A549 (cell line): ENCODE data around the gene NBEAL1. TPM values are rescaled to one million over a fixed set of nuclear protein-coding genes. Genes with fewer than 3 reads are reported as not detected.
A peak's percentile ranks its signal among the peaks of the same experiment; 100 is the strongest.
"Not testable (repeated sequence)": the region's sequence is repeated elsewhere in the genome, so short reads cannot be mapped to it uniquely, and the experiment has no call there.

Experiments
- ATAC-seq, 2 experiments: fragments of 200-7000 bp in 1 of 2; fragments of >200 bp in 1 of 2; cut with Nextera tagmentation in 1 of 2; cut with Tn5 transposase in 1 of 2; 3 replicates each; pipeline versions ENCODE4 v1.8.0 to v1.9.1; 2018 to 2020; ENCODE audit warnings: mild to moderate bottlenecking in 1 of 2, moderate library complexity in 1 of 2
- CTCF ChIA-PET: fragments of 300-600 bp; sonication (Branson Sonifier 250); formaldehyde crosslinking; extraction: SDS; loops from one replicate; lab custom pipeline; 2021; ENCODE audit warnings: antibody characterized with exemption, inconsistent platforms; lab: Yijun Ruan, JAX
- POLR2A ChIA-PET: fragments of 350-600 bp; formaldehyde crosslinking; extraction: SDS; loops from one replicate; lab custom pipeline; 2021; ENCODE audit warnings: antibody characterized with exemption, inconsistent platforms; lab: Yijun Ruan, JAX
- DNase-seq, 2 experiments: peaks; one replicate each; pipeline versions ENCODE4 v3.0.0 to v3.0.0-alpha.2; 2011 to 2016; ENCODE audit warnings: low read depth in 1 of 2, low spot score in 1 of 2
- FAIRE-seq: peaks from 2 replicates; lab custom pipeline; 2011; peaks lifted over from hg19 to GRCh38; lab: Jason Lieb, UNC
- H3K27ac ChIP-seq, 2 experiments: fragments of >200 bp; sonication (Bioruptor Twin); formaldehyde crosslinking; 3 replicates each; pipeline ENCODE4 v1.5.1; 2016 to 2017
- H3K4me1 ChIP-seq: fragments of >200 bp; sonication (Bioruptor Twin); formaldehyde crosslinking; 3 replicates; pipeline ENCODE4 v1.6.1; 2016
- H3K4me2 ChIP-seq: fragments of >200 bp; sonication (Bioruptor Twin); formaldehyde crosslinking; 3 replicates; pipeline ENCODE4 v1.6.1; 2016
- H3K4me3 ChIP-seq: fragments of >200 bp; sonication (Bioruptor Twin); formaldehyde crosslinking; 3 replicates; pipeline ENCODE4 v1.5.1; 2016
- H3K9me3 ChIP-seq: fragments of >200 bp; sonication (Bioruptor Twin); formaldehyde crosslinking; 3 replicates; pipeline ENCODE4 v1.6.1; 2016
- BHLHE40 ChIP-seq: IDR thresholded peaks from 2 replicates; pipeline ENCODE4 v1.6.1; 2012; ENCODE audit warnings: low read depth, low read length, inconsistent platforms
- CBX8 ChIP-seq: fragments of 200-600 bp; sonication (generic); IDR thresholded peaks from 2 replicates; pipeline ENCODE4 v1.6.1; 2016
- CHD2 ChIP-seq: fragments of 150-350 bp; IDR thresholded peaks from 2 replicates; pipeline ENCODE4 v1.6.1; 2014; ENCODE audit warnings: low read length; ENCODE audit not compliant: partially characterized antibody
- CHD4 ChIP-seq: fragments of 200-600 bp; sonication (generic); IDR thresholded peaks from 2 replicates; pipeline ENCODE4 v1.6.1; 2016; ENCODE audit warnings: antibody characterized with exemption, mild to moderate bottlenecking, borderline replicate concordance
- EHMT2 ChIP-seq: fragments of 200-600 bp; sonication (generic); IDR thresholded peaks from 2 replicates; pipeline ENCODE4 v1.6.1; 2016; ENCODE audit warnings: antibody characterized with exemption, low read depth, mild to moderate bottlenecking, moderate library complexity
- FOSB ChIP-seq: fragments of 250-450 bp; sonication (Bioruptor Pico); IDR thresholded peaks from 2 replicates; pipeline ENCODE4 v1.5.0; 2020; ENCODE audit warnings: mild to moderate bottlenecking, moderate library complexity
- FOSL2 ChIP-seq, 2 experiments: fragments of 450-650 bp in 1 of 2; fragments of >200 bp in 1 of 2; sonication (Bioruptor Twin) in 1 of 2; formaldehyde crosslinking; IDR thresholded peaks; 2 replicates each; pipeline versions ENCODE4 v1.5.0 to v1.6.1; 2016 to 2020; ENCODE audit warnings: mild to moderate bottlenecking in 1 of 2, moderate library complexity in 1 of 2
- FOXS1 ChIP-seq: fragments of 250-450 bp; sonication (Bioruptor Pico); IDR thresholded peaks from 2 replicates; pipeline ENCODE4 v1.5.0; 2020; ENCODE audit warnings: mild to moderate bottlenecking, moderate library complexity
- HEYL ChIP-seq: fragments of 250-450 bp; sonication (Bioruptor Pico); IDR thresholded peaks from 2 replicates; pipeline ENCODE4 v1.8.0; 2021; ENCODE audit warnings: mild to moderate bottlenecking, moderate library complexity
- HOXB13 ChIP-seq: fragments of 250-450 bp; sonication (Bioruptor Pico); IDR thresholded peaks from 2 replicates; pipeline ENCODE4 v1.5.0; 2020; ENCODE audit warnings: low read depth, mild to moderate bottlenecking, moderate library complexity
- JUNB ChIP-seq: fragments of >200 bp; sonication (Bioruptor Twin); formaldehyde crosslinking; IDR thresholded peaks from 2 replicates; pipeline ENCODE4 v1.6.1; 2016
- KDM1A ChIP-seq: fragments of 200-600 bp; sonication (generic); IDR thresholded peaks from 2 replicates; pipeline ENCODE4 v1.6.1; 2016; ENCODE audit warnings: low read depth, mild to moderate bottlenecking
- MAFK ChIP-seq: fragments of 450-650 bp; IDR thresholded peaks from 2 replicates; pipeline ENCODE4 v1.6.1; 2014; ENCODE audit not compliant: partially characterized antibody
- MAZ ChIP-seq: fragments of 150-350 bp; IDR thresholded peaks from 2 replicates; pipeline ENCODE4 v1.6.1; 2014; ENCODE audit warnings: antibody characterized with exemption, low read depth, low read length, borderline replicate concordance
- MYC ChIP-seq: IDR thresholded peaks from 2 replicates; pipeline ENCODE4 v1.6.1; 2012; ENCODE audit warnings: mild to moderate bottlenecking, inconsistent platforms, low read length, improper control_type of control experiment, borderline replicate concordance
- NPAS2 ChIP-seq: fragments of 250-450 bp; sonication (Bioruptor Pico); IDR thresholded peaks from 2 replicates; pipeline ENCODE4 v1.8.0; 2022; ENCODE audit warnings: mild to moderate bottlenecking, moderate library complexity, borderline replicate concordance
- NR3C1 ChIP-seq: fragments of >200 bp; sonication (Bioruptor Twin); formaldehyde crosslinking; IDR thresholded peaks from 3 replicates; pipeline ENCODE4 v1.6.1; 2017
- POLR2A ChIP-seq: IDR thresholded peaks from 2 replicates; pipeline ENCODE4 v1.6.1; 2012; ENCODE audit warnings: mild to moderate bottlenecking, low read length
- RAD21 ChIP-seq, 2 experiments: fragments of >200 bp in 1 of 2; sonication (Bioruptor Twin) in 1 of 2; formaldehyde crosslinking in 1 of 2; IDR thresholded peaks in 1 of 2; conservative IDR thresholded peaks in 1 of 2; 2 replicates in 1 of 2; 3 replicates in 1 of 2; pipeline ENCODE4 v1.6.1; 2012 to 2018; ENCODE audit warnings: inconsistent platforms in 1 of 2
- ZFP36 ChIP-seq: fragments of 450-650 bp; IDR thresholded peaks from 2 replicates; pipeline ENCODE4 v1.6.1; 2014; ENCODE audit warnings: borderline replicate concordance; ENCODE audit not compliant: partially characterized antibody
- WGBS: methylation state at CpG from one replicate; pipeline ENCODE4 v1.1.6; 2017; ENCODE audit errors: missing lambda C conversion rate; 5-methylcytosine and 5-hydroxymethylcytosine counted together
- polyA plus RNA-seq, 4 experiments: library from polyadenylated mRNA; depleted of rRNA in 3 of 4; stranded (reverse); fragments of >200 nt; fragmentation: RNase III in 1 of 4; extraction: RNeasy Plus Mini Kit Qiagen cat#74134 plus additional on column Dnase treatment in 1 of 4; gene quantifications; 2 replicates in 3 of 4; 3 replicates in 1 of 4; pipeline ENCODE4 v1.2.3, GENCODE V29; 2011 to 2017
- TF ChIP-seq, protein P1 (sequence below): fragments of 150-350 bp; IDR thresholded peaks from 2 replicates; pipeline ENCODE4 v1.6.1; 2014; ENCODE audit warnings: low read depth, mild to moderate bottlenecking, low read length
- TF ChIP-seq, protein P2 (sequence below): fragments of 250-450 bp; sonication (Bioruptor Pico); IDR thresholded peaks from 2 replicates; pipeline ENCODE4 v1.5.0; 2021; ENCODE audit warnings: mild to moderate bottlenecking, moderate library complexity, borderline replicate concordance
- TF ChIP-seq, protein P3 (sequence below): IDR thresholded peaks from 2 replicates; pipeline ENCODE4 v1.6.1; 2012
- TF ChIP-seq, protein P4 (sequence below): fragments of 200-600 bp; sonication (generic); IDR thresholded peaks from 2 replicates; pipeline ENCODE4 v1.6.1; 2016; ENCODE audit warnings: antibody characterized with exemption, mild to moderate bottlenecking, moderate library complexity
- TF ChIP-seq, protein P5 (sequence below): fragments of >200 bp; sonication (Bioruptor Twin); formaldehyde crosslinking; IDR thresholded peaks from 2 replicates; pipeline ENCODE4 v1.6.1; 2016

The NBEAL1 gene
- polyA plus RNA-seq, 2 of the 4 experiments (the other 2 are of a cell fraction): 3.8 to 11.9 TPM

DNA sequence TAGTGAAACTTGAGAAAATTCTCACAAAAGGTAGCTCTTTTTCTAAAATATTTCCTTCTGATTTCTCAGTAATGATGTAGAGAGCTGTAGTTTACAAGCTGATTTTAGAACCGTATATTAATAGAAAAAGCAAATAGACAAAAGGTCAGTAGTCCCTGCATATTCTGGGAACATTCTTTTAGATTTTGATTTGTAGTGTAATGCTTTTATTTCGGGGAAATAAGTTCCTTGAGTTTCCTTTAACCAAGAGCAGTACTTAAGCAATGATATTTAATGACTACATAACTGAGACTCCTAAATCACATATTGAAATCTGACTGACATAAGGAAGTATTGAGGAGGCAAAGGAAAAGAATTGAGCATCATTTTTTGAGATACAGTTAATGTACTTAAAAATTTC is 22.4 kb downstream of the NBEAL1 start:
- H3K4me2 ChIP-seq: peak overlapping the region; percentile 29; the same call in 2 of the 3 replicates
- WGBS: 33% methylated on average over 2 of the region's 2 CpGs
- H3K9me3 ChIP-seq: no peaks in the 10 kb centered on the region
- ATAC-seq (no peak), DNase-seq (no peak), FAIRE-seq (no peak)
- peaks cover 35% of the 10 kb centered on the region for H3K4me1 ChIP-seq
- no peak overlapping the region for H3K4me3 ChIP-seq
- H3K27ac ChIP-seq: no peak overlapping the region
- CTCF ChIA-PET: interaction anchor here (0.9 kb wide), 1 partner anchor 166 kb away, joined by 4 read pairs; no protein-coding TSS in a partner anchor
- no peak for TF ChIP-seq MAZ
- TF ChIP-seq RAD21 (conservative IDR thresholded peaks at IDR 0.05 in 1 of 2, IDR thresholded peaks at IDR 0.05 in 1 of 2): no peak
- POLR2A ChIA-PET: no interaction called here

DNA sequence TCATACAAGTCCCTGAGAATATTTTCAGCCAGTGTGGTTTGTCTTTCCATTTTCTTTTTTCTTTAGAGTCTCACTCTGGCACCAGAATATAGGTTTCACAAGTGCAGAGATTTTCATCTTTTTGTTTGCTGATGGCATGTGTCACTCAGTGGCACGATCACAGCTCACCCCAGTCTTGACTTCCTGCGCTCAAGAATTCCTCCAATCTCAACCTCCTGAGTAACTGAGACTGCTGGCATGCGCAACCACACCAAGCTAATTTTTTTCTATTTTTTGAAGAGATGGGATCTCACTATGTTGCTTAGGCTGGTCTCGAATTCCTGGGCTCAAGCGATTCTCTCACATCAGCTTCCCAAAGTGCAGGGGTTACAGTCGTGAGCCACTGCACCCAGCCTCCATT is 23.9 kb downstream of the NBEAL1 start:
- peak overlapping the region in 1 of 2 experiments; percentile 57; a peak in 2 of 6 replicates for H3K27ac ChIP-seq
- ChIA-PET POLR2A (no interaction called here), CTCF (no interaction called here)
- DNase-seq (no peak), FAIRE-seq (no peak), ATAC-seq (peak in 1 of 2 experiments; percentile 42; a peak in 1 of 6 replicates)
- H3K9me3 ChIP-seq: no peaks in the 10 kb centered on the region
- 79% methylated on average over 6 of the region's 6 CpGs for WGBS
- peaks cover 35% of the 10 kb centered on the region for H3K4me1 ChIP-seq
- H3K4me3 ChIP-seq: no peak overlapping the region
- H3K4me2 ChIP-seq: peak overlapping the region; percentile 20
- no peak for TF ChIP-seq ZFP36
- TF ChIP-seq HOXB13 (CRISPR knock-in tag): no peak
- TF ChIP-seq, protein P1, sequence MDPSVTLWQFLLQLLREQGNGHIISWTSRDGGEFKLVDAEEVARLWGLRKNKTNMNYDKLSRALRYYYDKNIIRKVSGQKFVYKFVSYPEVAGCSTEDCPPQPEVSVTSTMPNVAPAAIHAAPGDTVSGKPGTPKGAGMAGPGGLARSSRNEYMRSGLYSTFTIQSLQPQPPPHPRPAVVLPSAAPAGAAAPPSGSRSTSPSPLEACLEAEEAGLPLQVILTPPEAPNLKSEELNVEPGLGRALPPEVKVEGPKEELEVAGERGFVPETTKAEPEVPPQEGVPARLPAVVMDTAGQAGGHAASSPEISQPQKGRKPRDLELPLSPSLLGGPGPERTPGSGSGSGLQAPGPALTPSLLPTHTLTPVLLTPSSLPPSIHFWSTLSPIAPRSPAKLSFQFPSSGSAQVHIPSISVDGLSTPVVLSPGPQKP: no peak
- no peak for TF ChIP-seq CBX8
- no peak for TF ChIP-seq POLR2A
- no peak for TF ChIP-seq CHD4
- TF ChIP-seq, protein P2, sequence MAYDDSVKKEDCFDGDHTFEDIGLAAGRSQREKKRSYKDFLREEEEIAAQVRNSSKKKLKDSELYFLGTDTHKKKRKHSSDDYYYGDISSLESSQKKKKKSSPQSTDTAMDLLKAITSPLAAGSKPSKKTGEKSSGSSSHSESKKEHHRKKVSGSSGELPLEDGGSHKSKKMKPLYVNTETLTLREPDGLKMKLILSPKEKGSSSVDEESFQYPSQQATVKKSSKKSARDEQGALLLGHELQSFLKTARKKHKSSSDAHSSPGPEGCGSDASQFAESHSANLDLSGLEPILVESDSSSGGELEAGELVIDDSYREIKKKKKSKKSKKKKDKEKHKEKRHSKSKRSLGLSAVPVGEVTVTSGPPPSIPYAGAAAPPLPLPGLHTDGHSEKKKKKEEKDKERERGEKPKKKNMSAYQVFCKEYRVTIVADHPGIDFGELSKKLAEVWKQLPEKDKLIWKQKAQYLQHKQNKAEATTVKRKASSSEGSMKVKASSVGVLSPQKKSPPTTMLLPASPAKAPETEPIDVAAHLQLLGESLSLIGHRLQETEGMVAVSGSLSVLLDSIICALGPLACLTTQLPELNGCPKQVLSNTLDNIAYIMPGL: no peak
- no peak for TF ChIP-seq CHD2
- no peak for TF ChIP-seq HEYL (CRISPR knock-in tag)
- TF ChIP-seq KDM1A: no peak
- TF ChIP-seq BHLHE40: no peak

DNA sequence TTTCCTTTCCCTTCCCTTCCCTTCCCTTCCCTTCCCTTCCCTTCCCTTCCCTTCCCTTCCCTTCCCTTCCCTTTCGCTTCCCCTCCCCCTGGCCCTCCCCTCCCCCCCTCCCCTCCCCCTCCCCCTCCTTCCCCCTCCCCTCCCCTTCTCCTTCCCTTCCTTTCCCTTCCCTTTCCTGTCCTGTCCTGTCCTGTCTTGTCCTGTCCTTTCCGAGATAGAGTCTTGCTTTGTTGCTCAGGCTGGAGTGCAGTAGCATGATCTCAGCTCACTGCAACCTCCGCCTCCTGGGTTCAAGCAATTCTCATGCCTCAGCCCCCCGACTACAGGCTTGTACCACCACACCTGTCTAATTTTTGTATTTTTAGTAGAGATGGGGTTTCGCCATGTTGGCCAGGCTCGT is 24.5 kb downstream of the NBEAL1 start:
- ATAC-seq, CTCF ChIA-PET, H3K4me3 ChIP-seq, H3K4me2 ChIP-seq, H3K9me3 ChIP-seq, POLR2A ChIA-PET, DNase-seq, H3K27ac ChIP-seq, FAIRE-seq: not testable (repeated sequence)
- WGBS: 76% methylated on average over 6 of the region's 6 CpGs
- peaks cover 35% of the 10 kb centered on the region for H3K4me1 ChIP-seq

DNA sequence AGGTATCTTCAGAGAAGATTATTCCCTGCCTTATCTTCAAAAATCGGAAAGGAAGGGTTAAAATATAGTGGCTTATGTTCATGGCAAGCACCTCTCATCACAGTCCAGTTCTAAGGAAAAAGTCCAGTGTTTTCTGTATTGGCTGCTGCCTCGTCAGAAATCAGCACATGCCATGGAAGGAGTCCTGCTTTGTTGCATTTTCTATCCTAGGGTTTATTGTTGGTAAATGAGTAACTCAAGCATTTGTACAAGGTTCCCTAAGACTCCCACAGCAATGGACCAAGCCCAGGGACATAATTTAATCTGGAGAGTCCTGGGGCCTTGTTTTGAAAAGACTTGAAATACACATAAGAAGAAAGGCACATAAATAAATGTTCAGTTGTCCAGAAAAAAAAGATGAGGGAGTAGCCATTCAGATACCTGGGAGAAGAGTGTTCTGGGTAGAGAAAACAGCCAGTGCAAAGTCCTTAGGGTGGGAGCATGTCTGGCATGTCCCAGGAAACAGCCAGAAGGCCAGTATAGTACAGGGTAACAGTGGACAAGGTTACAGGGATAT is 26.4 kb downstream of the NBEAL1 start:
- ATAC-seq: no peak
- Histone ChIP-seq H3K4me2 (no peak overlapping the region), H3K9me3 (no peaks in the 10 kb centered on the region), H3K4me3 (no peak overlapping the region), H3K4me1 (peaks cover 30% of the 10 kb centered on the region), H3K27ac (no peak overlapping the region)
- 58% methylated on average over 2 of the region's 2 CpGs for whole genome bisulfite sequencing
- no peak for FAIRE-seq
- CTCF ChIA-PET: interaction anchor here (0.6 kb wide), 2 partner anchors 583 to 684 kb away, joined by 3 to 4 read pairs; no protein-coding TSS in a partner anchor
- POLR2A ChIA-PET: no interaction called here
- no peak for DNase-seq
- TF ChIP-seq MAFK (no peak), MYC (no peak), JUNB (no peak), FOSL2 (IDR thresholded peaks at IDR 0.05) (no peak), FOSL2 (CRISPR knock-in tag; IDR thresholded peaks at IDR 0.05) (no peak), FOSB (CRISPR knock-in tag) (no peak), EHMT2 (no peak), NR3C1 (no peak), NPAS2 (no peak), HEYL (CRISPR knock-in tag) (no peak), FOXS1 (CRISPR knock-in tag) (no peak)
- TF ChIP-seq, protein P3, sequence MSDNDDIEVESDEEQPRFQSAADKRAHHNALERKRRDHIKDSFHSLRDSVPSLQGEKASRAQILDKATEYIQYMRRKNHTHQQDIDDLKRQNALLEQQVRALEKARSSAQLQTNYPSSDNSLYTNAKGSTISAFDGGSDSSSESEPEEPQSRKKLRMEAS: no peak
- TF ChIP-seq, protein P4, sequence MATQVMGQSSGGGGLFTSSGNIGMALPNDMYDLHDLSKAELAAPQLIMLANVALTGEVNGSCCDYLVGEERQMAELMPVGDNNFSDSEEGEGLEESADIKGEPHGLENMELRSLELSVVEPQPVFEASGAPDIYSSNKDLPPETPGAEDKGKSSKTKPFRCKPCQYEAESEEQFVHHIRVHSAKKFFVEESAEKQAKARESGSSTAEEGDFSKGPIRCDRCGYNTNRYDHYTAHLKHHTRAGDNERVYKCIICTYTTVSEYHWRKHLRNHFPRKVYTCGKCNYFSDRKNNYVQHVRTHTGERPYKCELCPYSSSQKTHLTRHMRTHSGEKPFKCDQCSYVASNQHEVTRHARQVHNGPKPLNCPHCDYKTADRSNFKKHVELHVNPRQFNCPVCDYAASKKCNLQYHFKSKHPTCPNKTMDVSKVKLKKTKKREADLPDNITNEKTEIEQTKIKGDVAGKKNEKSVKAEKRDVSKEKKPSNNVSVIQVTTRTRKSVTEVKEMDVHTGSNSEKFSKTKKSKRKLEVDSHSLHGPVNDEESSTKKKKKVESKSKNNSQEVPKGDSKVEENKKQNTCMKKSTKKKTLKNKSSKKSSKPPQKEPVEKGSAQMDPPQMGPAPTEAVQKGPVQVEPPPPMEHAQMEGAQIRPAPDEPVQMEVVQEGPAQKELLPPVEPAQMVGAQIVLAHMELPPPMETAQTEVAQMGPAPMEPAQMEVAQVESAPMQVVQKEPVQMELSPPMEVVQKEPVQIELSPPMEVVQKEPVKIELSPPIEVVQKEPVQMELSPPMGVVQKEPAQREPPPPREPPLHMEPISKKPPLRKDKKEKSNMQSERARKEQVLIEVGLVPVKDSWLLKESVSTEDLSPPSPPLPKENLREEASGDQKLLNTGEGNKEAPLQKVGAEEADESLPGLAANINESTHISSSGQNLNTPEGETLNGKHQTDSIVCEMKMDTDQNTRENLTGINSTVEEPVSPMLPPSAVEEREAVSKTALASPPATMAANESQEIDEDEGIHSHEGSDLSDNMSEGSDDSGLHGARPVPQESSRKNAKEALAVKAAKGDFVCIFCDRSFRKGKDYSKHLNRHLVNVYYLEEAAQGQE: no peak
- TF ChIP-seq, protein P5, sequence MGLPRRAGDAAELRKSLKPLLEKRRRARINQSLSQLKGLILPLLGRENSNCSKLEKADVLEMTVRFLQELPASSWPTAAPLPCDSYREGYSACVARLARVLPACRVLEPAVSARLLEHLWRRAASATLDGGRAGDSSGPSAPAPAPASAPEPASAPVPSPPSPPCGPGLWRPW: no peak
